HUDEP-2 (cell line): ENCODE data around the gene LRRD1.
"Not testable (repeated sequence)": the region's sequence is repeated elsewhere in the genome, so short reads cannot be mapped to it uniquely, and the experiment has no call there.

Experiments used
- DNase-seq, 76 experiments: peaks; one replicate each; lab custom pipeline; 2025; ENCODE audit not compliant: unreplicated experiment in 76 of 76; lab: John Stamatoyannopoulos, UW

Gene LRRD1

GRCh38 chr7:92178928-92179924 is at the start of gene LRRD1:
TSS of gene LRRD1 (minus strand) at chr7:92179142. CDS start at chr7:92165202, 13,940 bp downstream.
- DNase-seq, result peak in 74 of 76 experiments; percentile 8 to 87 (median 70)

GRCh38 chr7:92228742-92229141 is 49.8 kb upstream of the LRRD1 start:
- no peak for DNase-seq

DNA sequence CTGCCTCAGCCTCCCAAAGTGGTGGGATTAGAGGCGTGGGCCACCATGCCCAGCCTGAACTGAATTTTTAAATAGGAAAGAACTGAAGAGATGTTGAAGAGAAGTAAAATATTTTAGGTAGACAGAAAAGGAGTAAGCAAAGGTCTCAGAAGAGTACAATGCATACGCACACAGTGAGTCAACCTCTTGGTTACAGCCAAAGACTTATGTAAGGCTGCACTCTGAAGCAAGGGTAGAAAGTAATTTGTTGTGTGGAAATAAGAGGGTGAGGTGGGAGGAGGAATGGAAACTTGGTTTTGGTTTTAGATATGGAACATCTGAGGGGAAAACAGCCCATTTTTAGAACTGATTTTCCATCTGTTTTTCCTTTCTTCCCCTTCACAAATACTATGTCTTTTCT is 49.2 kb upstream of the LRRD1 start:
- DNase-seq, result peak in 1 of 76 experiments; percentile 2

- DNase-seq, result no peak
Measured at GRCh38 chr7:92226981-92227380, 48.0 kb upstream of the LRRD1 start.

DNA sequence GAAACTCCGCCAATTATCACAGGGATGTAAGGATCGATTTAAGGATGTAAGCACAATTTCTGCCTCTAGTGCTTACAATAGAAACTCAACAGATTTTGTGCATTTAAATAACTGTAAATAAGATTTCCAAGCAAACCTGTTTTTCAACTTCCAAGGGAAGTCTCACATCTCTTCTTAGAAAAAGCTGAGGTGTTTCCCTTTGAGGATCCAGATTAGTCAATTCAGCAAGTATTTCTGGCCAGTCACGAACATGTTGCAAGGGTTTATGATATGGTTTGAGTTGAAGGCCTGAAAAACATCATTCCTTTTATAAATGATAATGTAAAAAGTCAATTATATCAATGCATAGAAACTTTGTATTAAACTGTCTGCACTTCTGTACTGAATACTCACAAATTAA is 42.8 kb upstream of the LRRD1 start:
- DNase-seq, result no peak

DNA sequence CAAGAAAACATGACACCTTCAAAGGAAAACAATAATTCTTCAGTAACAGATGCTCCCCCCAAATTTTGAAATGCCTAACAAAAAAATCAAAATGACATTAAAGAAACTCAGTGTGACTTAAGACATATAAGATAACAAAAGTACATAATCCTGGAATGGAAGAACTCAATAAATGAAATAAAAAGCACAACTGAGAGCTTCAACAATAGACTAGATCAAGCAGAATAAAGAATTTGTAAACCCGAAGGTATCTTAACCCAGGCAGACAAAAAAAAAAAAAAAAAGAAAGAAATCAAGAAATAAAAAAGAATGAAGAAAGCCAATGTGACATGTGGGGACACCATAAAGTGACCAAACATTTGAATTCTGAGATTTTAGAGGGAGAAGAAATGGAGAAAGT is 27.7 kb upstream of the LRRD1 start:
- no peak for DNase-seq

DNA sequence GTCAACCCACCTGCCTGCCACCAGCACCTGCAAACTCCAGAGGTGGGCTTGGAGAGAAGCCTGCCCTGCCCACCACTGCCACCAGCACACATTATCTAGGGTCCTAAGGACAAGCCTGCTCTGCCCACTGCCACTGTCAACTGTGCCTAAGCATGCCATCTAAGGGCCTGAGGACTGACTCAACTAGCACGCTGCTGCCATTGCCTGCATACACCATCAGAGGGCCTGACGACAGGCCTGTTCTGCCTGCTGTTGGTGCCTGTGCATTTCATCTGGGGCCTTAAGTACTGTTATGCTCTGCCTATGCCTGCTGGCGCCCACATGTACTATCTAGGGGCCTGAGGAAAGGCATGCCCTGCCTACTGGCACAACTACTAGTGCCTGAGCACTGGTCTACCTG is 27.0 kb upstream of the LRRD1 start:
- DNase-seq, result no peak

GRCh38 chr7:92200791-92201190 is 21.8 kb upstream of the LRRD1 start:
- DNase-seq, result no peak

DNA sequence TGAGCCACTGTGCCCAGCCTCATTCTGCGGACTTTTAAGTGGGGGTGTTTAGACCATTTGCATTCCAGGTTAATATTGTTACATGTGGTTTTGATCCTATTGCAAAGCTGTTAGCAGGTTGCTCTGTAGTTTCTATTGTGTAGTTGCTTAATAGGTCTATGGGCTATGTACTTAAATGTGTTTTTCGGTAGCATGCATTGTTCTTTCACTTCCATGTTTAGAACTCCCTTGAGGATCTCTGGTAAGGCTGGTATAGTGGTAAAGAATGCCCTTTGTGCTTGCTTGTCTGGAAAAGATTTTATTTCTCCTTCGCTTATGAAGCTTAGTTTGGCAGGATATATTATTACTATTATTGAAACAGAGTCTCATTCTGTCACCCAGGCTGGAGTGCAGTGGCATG is 13.4 kb upstream of the LRRD1 start:
- DNase-seq, result no peak

GRCh38 chr7:92189246-92189645 is 10.3 kb upstream of the LRRD1 start:
- not testable (repeated sequence) for DNase-seq

- not testable (repeated sequence) for DNase-seq
Measured at GRCh38 chr7:92184294-92184693, 5.4 kb upstream of the LRRD1 start.

DNA sequence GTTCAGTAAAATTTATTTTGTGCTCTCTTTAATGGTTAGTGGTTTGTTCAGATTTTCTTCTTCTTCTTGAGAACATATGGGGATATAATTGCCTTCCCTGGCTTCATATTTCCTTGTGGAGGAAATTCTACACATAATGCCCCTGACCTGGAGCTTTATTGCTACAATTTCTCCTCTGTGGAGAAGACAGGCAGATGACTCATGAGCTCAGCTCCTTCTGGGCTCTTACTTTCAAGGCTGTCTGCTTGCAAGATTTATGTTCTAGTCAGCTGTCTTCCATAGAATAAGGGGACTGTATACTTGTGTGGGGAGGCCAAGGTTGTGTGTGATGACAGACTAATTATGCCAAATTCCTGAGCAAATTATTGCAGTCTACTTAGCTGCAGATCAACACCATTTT is 1.6 kb downstream of the LRRD1 start:
- no peak for DNase-seq

GRCh38 chr7:92169529-92169928 is 9.4 kb downstream of the LRRD1 start:
- DNase-seq, result not testable (repeated sequence)

DNA sequence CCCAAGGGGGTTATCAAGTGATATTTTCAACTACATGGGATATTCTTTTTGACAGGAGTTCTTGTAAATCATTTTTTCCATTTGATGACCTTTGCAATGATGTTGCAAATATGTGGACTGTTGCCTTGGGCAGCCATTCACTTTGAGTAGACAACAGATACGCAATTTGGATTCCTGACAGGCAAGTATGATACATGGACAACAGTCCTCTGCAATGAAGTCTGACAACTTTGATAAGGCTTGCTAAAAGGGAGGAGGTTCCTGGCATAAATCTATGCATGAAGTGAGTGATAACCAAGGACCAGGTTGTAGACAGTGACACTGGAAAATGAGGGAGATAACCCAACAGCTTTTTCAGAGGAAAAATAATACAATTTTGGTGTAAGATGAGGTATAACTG is 17.7 kb downstream of the LRRD1 start:
- DNase-seq, result peak in 42 of 76 experiments; percentile 1 to 84 (median 52)

DNA sequence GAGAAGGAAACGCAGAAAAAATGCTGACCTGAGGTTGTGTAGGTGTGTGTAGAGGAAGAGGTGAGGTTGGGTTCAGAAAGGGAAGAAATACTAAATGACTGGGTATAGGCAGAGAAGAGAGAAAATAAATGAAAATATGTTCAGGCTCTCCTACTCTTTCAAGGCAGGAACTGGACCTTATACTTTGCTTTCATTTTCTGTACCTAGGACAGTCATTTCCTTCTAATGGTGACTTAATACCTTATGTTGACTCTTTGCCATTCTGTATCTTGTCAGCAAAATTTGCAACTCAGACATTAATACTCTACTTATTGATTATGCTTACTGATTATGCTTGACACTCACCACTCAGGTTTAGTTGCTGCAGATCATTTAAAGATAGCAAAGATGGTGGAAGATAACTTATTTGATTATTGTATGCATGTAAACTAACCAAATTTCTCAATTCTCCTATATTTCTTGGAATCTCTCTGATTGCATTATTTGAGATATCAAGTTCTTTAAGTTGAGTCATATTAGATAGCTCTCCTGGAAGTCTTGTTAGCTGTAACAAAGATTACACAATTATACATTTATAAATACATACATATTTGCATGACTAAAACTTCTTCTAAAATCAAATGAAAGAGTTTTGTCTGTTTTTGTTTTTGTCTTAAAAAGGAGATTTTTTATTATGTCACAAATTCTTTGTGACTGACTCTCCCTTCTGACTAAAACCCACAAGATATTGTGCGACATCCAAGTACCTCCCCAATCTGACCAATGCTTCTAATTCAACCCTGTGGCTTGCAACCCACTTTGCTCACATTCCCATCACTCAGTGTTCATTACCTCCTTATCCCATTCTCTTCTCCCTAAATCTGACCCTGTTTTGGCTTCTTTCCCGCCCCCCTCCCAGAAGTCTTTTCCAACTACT is 20.0 kb downstream of the LRRD1 start:
- DNase-seq, result no peak

DNA sequence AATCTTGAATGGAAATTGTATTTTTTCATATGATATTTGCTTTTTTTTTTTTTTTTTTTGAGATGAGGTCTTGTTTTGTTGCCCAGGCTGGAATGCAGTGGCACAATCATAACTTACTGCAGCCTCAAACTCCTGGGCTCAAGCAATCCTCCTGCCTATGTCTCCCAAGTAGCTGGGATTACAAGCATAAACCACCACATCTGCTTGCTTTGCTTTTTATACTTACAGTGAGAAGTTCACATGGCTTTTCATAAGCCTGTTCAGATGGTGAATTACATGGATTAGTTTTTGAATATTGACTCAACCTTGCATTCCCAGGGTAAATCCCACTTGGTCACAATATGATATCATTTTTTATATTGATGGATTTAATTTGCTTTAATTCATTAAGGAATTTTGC is 22.0 kb downstream of the LRRD1 start:
- no peak for DNase-seq

- DNase-seq, result no peak
Measured at GRCh38 chr7:92155108-92155739, 23.7 kb downstream of the LRRD1 start.

- no peak for DNase-seq
Measured at GRCh38 chr7:92150450-92151017, 28.4 kb downstream of the LRRD1 start.

DNA sequence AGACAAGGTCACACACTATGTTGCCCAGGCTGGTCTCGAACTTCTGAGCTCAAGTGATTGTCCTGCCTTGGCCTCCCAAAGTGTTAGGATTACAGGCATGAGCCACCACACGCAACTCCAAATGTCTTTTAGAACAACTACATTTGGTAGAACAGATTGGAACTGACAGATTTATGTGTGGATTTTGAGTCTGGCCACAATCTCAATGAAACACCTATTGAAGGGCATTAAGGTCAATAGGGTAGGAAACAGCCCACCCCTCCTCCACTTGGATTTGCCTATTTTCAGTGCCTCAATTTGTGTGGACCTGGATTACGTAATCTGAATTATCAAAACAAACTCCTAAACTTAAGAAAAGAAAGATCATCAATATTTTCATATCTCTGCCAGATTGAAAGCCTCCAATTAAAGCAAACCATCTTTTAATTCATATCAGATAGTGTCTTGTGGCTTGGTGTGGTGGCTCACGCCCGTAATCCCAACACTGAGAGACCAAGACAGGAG is 29.2 kb downstream of the LRRD1 start:
- DNase-seq, result no peak

- DNase-seq, result not testable (repeated sequence)
Measured at GRCh38 chr7:92143192-92143880, 35.6 kb downstream of the LRRD1 start.
